Measurements from ENCODE around the gene MED9. TPM values are rescaled to one million over a fixed set of nuclear protein-coding genes. Genes with fewer than 3 reads are reported as not detected.

The MED9 gene
- total and polyA plus RNA-seq, 2 of the 8 experiments (the other 6 are each of a cell fraction or from before 2014, with no cell fraction given): 15.8 to 19.7 TPM

GRCh38 chr17:17497845-17498520 lies 21.2 kb downstream of the MED9 start:
- H4K5ac ChIP-seq (ENCODE audit: insufficient read length, low read depth, low read length): no peak overlapping the region
- H2BK20ac ChIP-seq (ENCODE audit: low read length): no peak overlapping the region
- H3K23ac ChIP-seq (ENCODE audit: insufficient read length): no peak overlapping the region
- H3K79me2 ChIP-seq (ENCODE audit: control insufficient read depth in 1 of 2, insufficient read depth in 2 of 2, low read length in 2 of 2): no peaks in the 10 kb centered on the region
- H3K27me3 ChIP-seq (replicated peaks in 1 of 4; ENCODE audit: control insufficient read depth in 3 of 4, extremely low read depth in 1 of 4, insufficient read depth in 3 of 4, low read length in 3 of 4): peaks cover 14 to 26% (median 22%) of the 10 kb centered on the region in 4 experiments; a peak in 6 of 7 replicates
- no peak overlapping the region for H3K4ac ChIP-seq (replicated peaks; ENCODE audit: insufficient read length, low read depth, low read length)
- H2BK5ac ChIP-seq (ENCODE audit: low read depth, low read length): no peak overlapping the region; the same call in 1 of the 2 replicates
- no peak for FAIRE-seq
- H2AK5ac ChIP-seq (ENCODE audit: low read depth, low read length): 0 out of 2 replicates have a peak overlapping the region, but pooled peaks have one; percentile 61
- H3K9me3 ChIP-seq (ENCODE audit: insufficient read depth in 2 of 2, low read depth in 1 of 2, low read length in 1 of 2): no peaks in the 10 kb centered on the region
- no peak overlapping the region for H3K4me3 ChIP-seq (ENCODE audit: extremely low read depth in 1 of 4, insufficient read depth in 2 of 4, low read depth in 3 of 4, low read length in 4 of 4)
- H3K4me1 ChIP-seq (replicated peaks in 1 of 4; ENCODE audit: control insufficient read depth in 3 of 4, insufficient read depth in 4 of 4, low read length in 3 of 4): peaks cover 5 to 29% (median 22%) of the 10 kb centered on the region in 4 experiments
- H2BK120ac ChIP-seq (replicated peaks; ENCODE audit: low read depth, low read length): no peak overlapping the region
- no peak overlapping the region; a peak in 1 of 4 replicates for H3K4me2 ChIP-seq (ENCODE audit: insufficient read depth in 1 of 2, low read depth in 2 of 2, low read length in 2 of 2)
- 0 out of 2 replicates have a peak overlapping the region, but pooled peaks have one; percentile 72 for H2BK15ac ChIP-seq (ENCODE audit: low read length)
- no peak overlapping the region for H4K8ac ChIP-seq (ENCODE audit: extremely low read depth, insufficient read depth, low read length)
- H2AFZ ChIP-seq (ENCODE audit: low read length): no peak overlapping the region
- no peak overlapping the region for H3K14ac ChIP-seq (ENCODE audit: insufficient read length)
- no peaks in the 10 kb centered on the region for H3K79me1 ChIP-seq (ENCODE audit: low read depth, low read length)
- no peak for DNase-seq (ENCODE audit: low read depth in 1 of 2, low spot score in 2 of 2)
- no peak overlapping the region for H3K18ac ChIP-seq (ENCODE audit: extremely low read depth, low read length)
- no peak overlapping the region for H3K9ac ChIP-seq (replicated peaks in 1 of 4; ENCODE audit: extremely low read depth in 1 of 4, low read depth in 3 of 4, low read length in 3 of 4)
- peaks cover 5 to 6% of the 10 kb centered on the region in 2 experiments for H4K20me1 ChIP-seq (replicated peaks in 1 of 2; ENCODE audit: control insufficient read depth in 1 of 2, insufficient read depth in 2 of 2, low read length in 2 of 2)
- POLR2A ChIA-PET (ENCODE audit: partially characterized antibody): interaction anchor here (0.6 to 4.7 kb wide), 7 partner anchors 13 to 136 kb away, joined by 3 to 26 read pairs (median 10); partner anchors contain the start of gene PEMT
- H4K91ac ChIP-seq (replicated peaks; ENCODE audit: insufficient read length, low read length): no peak overlapping the region
- no peaks in the 10 kb centered on the region for H3K36me3 ChIP-seq (ENCODE audit: control insufficient read depth in 2 of 4, insufficient read depth in 4 of 4, low read length in 3 of 4)
- H3K56ac ChIP-seq (replicated peaks; ENCODE audit: insufficient read length, low read depth, low read length): no peak overlapping the region
- peaks cover 23% of the 10 kb centered on the region; the same call in 1 of the 2 replicates for H3K23me2 ChIP-seq (ENCODE audit: low read depth, low read length)
- 79% methylated on average over 10 of the region's 10 CpGs; no CpG with 5 or more reads in 1 of the 2 experiments for WGBS, 2 experiments (ENCODE audit: extremely low coverage in 1 of 2, insufficient coverage in 1 of 2, insufficient read length in 1 of 2, insufficient replicate concordance in 2 of 2, low coverage in 1 of 2, low lambda C conversion rate in 2 of 2, missing lambda C conversion rate in 1 of 2)
- no peak overlapping the region for H3K27ac ChIP-seq (ENCODE audit: low read depth, low read length)
- CTCF ChIA-PET (ENCODE audit: partially characterized antibody): interaction anchor here (1.1 to 6.4 kb wide), 22 partner anchors 8 to 209 kb away, joined by 3 to 81 read pairs (median 7); no protein-coding TSS in a partner anchor
- peak overlapping the region; percentile 50; the same call in 1 of the 2 replicates for H2BK12ac ChIP-seq (ENCODE audit: low read depth, low read length)
- no peak for TF ChIP-seq EP300 (IDR thresholded peaks at IDR 0.05; ENCODE audit: borderline replicate concordance in 1 of 2, low read depth in 2 of 2, low read length in 2 of 2)
- no peak for TF ChIP-seq SIN3A (conservative IDR thresholded peaks at IDR 0.05 in 1 of 2, IDR thresholded peaks at IDR 0.05 in 1 of 2; ENCODE audit: low read depth in 1 of 2, low read length in 2 of 2)
